GM15510 (cell line): ENCODE data around the gene RPH3AL.

Experiments
- POLR2A ChIP-seq: IDR thresholded peaks from 3 replicates; pipeline ENCODE4 v1.6.1; 2011; ENCODE audit warnings: borderline replicate concordance; ENCODE audit not compliant: insufficient read length; ENCODE audit errors: extremely low read depth

The RPH3AL gene

DNA sequence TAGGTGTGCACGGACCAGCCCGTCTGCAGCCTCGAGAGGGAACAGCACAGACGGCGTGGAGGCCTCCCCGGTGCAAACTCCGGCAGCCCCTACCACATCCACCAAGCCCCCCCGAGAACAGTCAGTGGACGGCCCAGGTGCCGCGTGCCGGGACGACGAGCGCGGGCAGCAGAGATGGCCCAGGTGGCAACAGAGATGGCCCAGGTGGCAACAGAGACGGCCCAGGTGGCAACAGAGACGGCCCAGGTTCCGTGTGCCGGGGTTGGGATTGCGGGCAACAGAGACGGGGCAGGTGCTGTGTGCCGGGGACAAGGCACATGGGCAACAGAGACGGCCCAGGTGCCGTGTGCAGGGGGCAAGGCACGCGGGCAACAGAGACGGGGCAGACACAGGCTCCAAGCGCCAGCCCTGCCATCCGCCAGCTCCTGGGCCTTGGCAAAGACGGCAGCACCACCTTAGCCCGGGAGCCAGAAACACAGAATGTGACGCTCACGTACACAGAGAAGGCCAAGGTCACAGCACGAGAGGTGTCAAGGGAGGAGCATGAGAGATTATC, 31.1 kb downstream of the RPH3AL start:
- no peak for TF ChIP-seq POLR2A

DNA sequence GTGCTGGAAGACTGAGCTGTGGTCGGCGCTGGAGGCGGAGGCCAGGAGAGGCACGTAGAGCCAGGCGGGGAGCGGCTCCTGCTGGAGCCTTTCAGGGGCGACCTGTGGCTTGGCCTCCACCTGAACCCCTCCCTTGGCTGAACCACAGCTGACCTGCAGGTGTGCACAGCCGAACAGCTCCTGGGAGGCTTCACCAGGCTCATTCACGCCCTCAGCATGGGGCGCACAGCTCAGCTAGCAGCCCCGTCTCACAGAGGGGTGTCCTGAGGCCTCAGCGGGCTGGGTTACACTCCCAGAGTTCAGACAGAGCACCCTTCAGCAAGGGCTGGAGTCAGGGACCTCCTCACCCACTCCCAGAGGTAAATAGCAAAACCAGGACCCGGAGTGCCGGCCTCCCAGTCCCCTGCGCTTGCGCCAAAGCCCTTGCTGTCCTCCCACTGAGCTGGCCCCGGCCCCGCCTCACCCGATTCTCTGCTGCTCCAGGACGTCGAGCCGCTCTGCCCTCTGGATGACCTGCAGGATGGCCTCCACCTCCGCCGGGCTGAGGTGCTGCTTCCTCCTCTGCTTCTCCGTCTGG, 31.7 kb downstream of the RPH3AL start:
- TF ChIP-seq POLR2A = no peak

DNA sequence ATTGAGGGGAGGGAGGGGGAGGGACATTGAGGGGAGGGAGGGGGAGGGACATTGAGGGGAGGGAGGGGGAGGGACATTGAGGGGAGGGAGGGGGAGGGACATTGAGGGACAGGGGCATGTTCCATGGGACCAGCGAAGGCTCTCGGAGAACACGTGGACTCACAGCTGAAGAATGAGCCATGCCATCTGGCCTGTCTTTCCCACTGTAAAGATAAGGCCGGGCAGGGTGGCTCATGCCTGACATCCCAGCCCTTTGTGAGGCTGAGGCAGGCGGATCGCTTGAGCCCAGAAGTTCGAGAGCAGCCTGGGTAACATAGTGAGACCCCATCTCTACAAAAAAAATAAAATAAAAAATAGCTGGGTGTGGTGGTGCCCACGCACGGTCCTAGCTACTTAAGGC, 32.5 kb downstream of the RPH3AL start:
- TF ChIP-seq POLR2A = no peak

DNA sequence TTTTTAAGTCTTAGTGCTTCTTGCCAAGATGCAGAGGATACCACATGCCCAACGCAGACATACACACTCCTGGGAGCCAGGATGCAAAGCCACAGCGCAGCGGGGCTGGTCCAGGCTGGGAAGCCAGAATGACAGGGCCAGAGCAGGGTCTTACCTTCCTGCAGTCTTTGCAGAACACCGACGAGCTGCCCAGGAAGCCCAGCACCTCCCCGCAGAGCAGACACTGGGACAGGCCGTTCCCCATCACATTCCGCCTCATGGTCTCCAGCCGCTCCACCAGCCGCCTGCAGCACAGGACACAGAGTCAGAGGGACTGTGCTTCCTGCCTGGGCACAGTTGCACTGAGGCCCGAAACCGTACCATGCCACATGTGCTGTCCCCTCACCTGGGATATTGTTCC, 33.3 kb downstream of the RPH3AL start:
- no peak for TF ChIP-seq POLR2A

DNA sequence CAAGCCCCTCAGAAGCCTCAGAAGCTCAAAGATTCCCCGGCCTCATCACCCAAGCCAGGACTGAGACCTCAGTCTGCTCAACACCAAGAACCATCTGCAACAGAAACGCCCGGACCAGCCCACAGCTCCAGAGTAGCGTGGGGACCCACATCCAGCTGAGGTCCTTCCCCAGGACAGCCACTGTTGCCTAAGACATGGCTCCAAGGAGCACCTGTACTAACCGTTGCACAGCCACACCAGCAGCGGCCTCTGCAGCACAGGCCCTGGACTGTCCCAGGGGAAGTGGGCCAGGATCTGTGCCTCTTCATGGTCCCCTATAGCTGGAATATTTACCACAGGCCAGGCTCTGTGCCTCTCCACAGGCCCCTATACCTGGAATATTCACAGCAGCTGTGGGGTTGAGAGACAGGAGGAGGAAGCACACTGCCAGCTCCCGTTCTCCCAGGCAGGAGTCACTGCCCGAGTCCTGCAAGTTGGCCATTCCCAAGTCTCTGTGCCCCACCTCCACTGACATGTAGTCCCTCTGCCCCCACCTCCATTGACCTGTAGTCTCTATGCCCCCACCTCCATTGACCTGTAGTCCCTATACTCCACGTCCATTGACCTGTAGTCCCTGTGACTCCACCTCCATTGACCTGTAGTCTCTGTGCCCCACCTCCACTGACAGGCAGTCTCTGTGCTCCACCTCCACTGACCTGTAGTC, 38.5 kb downstream of the RPH3AL start:
- TF ChIP-seq POLR2A = no peak

DNA sequence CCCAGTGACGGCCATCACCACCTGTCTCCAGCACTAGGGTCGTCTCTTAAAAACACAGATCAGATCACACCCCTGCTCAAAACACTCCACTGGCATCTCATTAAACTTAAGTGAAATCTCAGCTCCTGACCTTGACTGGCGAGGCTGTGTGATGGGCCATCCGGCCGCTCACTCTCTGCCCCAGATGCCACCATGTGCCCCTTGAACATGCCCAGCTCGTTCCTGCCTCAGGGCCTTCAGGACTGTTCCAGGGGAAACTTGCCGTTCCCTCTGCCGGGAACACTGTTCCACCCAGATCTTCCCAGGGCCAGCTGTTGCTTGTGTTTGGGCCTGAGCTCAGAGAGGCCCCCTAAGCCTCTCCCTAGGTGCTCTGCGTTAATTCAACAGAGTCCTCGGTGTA, 39.4 kb downstream of the RPH3AL start:
- no peak for TF ChIP-seq POLR2A

DNA sequence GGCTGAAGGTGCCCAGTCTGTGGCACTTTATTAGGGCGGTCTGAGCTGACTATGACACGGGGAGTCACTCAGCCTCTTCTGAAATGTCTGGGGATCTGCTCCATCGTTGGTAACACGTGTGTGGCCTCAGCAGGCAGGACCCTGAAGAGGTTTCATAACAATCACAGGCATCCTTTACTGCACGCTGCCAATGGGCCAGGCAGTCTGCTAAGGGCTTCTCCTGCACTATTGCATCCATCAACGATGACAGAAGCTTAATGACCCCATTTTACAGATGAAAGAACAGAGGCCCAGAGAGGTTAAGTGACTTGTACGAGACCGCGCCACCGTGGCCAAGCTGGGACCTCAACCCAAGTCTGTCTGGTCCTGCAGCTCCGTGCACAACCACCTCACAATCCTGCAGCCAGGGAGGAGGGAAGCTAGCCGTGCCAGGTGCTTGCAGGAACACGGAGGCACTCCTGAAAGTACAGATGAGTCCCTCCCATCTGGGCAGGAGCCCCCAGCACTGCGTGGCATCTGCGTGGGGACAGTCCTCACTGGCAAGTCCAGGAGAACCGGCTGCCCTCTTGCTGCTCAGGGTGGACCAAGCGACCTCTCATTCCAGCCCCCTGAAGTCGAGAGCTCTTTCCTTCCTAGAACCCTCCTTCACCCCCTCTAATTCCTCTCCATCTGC, 40.0 kb downstream of the RPH3AL start:
- no peak for TF ChIP-seq POLR2A

DNA sequence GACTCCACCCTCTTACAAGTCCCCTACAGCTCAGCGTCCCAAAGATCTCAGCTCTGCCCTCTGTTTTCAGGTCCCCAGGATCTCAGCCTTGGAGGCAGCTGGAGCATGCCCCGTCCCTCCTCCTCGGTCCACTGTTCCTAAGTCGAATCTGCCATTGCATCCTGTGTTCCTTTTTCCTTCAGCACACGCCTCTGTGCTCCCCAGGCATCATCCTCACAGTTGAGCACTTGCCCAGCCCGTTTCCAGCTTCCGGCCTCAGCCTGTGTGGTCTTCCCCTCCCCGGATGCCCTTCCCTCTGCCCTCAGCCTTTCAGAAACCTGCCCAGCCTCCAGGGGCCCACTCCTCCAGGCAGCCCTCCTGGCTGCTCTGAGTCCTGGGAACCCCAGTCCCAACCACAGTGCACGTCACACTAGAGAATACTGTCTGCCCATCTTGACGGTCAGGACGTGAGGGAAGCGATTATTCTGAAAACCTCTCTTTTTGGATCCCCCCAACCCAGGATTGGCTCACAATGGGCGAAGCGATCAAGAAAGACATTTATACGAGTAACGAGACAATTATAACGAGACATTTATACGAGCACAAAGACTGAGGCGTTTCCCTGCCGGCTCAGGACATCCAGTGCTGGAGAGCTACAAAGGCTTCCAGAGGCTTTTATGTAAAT, 41.4 kb downstream of the RPH3AL start:
- no peak for TF ChIP-seq POLR2A

DNA sequence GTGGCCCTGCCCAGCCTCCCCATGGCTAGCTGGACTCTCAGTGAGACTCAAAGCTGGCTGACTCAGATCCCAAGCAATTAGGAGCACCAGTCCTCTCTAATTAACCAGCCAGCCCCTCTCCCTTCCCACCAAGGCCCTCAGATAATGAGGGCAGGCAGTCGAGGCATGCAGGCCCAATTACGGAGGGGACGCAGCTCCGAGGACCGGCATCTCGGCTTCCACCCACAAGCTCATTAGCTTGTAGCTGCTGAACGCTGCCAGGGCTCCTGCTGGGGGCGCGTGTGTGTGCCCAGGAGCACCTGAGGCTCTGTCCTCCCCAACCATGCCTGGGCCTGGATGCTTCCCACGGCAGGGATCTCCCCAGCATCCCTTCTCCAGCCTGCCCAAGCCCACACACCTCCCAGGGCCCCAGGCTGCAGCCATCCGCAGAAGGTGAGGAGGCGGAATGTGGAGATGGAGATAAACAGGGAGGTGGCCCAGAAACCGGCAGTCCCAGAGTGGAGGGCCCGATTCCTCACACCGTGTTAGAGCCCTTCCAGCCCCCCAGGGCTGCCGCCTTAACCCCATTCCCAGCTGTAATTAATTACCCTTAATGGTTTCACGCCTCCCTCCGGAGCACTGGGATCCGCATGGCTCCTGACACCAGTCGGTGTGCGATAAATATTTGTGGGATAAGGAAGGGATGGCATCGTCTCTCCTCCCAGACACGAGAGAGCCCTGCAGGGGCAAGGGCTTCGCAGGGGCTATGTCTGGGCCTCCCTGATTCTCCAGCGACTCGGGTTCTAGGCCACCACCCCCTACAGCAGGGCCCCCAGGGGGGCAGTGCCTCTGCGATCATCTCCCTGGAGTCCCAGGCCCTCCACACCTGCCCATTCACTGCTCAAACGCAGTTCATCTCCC, 42.2 kb downstream of the RPH3AL start:
- no peak for TF ChIP-seq POLR2A

DNA sequence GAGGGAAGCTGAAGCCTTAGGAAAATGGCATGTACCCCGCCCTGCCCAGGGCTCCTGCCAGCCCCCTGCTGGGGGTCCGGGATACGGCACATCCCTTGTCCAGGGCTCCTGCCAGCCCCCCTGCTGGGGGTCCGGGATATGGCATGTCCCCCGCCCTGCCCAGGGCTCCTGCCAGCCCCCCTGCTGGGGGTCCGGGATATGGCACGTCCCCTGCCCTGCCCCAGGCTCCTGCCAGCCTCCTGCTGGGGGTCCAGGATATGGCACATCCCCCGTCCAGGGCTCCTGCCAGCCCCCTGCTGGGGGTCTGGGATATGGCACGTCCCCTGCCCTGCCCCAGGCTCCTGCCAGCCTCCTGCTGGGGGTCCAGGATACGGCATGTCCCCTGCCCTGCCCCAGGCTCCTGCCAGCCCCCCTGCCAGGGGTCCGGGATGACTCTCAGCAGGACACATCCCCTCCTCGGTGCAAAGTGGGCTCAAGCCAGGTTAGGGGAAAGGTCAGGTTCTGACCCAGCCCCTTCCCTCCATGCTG, 43.2 kb downstream of the RPH3AL start:
- no peak for TF ChIP-seq POLR2A

DNA sequence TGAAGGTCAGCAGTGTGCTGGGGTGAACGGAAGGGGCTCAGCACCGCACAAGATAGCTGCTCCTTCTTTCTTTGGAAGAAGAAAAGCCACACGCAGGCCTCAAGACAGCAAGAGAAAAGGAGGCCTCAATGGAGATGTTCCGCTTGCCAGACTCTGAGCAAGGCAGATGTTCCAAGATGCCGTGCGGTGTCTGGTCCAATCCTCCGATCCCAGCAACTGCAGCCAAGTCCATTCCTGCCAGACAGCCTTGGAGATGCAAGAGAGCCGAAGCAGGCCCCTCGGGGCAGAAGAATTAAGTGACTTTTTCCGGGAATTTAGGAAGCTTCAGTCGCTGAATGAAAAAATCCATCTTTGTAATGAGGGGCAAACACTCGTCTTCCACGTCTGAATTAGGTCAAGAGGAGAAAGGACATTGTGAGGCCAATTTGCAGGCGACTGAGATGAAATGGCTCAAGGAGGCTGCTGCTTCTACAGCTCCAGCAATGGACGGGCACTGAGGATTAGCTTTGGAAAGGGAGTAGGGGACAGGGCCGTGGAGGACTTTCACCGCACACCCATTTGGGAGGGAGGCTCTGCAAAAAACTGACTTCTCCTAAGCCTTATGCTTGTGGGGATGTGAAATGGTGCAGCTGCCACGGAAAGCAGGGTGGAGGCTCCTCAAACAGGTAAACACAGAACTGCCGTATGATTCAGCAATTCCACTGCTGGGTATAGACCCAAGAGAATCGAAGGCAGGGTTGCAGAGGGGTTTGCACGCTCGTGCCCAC, 44.7 kb downstream of the RPH3AL start:
- TF ChIP-seq POLR2A = no peak

DNA sequence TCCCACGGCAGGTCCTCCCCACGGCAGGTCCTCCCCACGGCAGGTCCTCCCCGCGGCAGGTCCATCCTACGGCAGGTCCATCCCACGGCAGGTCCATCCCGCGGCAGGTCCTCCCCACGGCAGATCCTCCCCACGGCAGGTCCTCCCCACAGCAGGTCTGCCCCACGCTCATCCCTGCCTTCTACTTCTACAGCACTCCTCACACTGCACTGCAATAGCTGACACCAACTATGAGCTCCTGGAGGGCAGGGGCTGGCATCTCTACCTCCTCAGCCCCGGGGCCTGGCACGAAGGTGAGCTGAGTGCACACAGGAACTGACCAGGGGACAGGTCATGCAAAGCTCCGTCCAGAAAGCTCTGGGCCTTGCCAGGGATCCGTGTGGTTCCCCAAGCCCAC, 45.3 kb downstream of the RPH3AL start:
- TF ChIP-seq POLR2A = no peak

DNA sequence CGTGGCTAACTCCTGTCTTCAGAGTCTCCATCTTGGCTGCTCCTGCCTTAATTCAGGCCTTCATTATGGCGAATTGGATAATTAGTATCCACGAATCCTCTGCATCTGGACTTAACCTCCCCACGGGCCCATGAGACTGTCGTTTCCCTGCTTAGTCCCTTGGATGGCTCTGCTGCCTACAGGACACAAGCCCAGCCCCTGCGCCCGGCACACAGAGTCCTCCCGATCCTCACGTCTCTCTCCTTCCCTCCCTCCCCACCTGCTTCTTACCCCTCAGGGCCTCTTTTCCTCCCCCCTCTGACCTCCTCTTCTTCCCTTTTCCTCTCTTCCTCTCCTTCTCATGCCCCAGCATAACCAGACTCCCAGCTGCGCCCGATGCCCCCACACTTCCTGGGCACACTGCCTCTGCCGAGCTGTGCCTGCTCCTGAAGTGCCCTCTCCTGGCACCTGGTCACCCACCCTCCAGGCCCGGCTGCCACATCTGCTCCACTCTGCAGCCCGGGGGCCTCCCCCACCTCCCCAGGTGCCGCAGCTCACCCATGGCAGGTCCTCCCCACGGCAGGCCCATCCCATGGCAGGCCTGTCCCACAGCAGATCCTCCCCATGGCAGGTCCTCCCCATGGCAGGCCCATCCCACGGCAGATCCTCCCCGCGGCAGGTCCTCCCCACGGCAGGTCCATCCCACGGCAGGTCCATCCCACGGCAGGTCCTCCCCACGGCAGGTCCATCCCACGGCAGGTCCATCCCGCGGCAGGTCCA, 45.9 kb downstream of the RPH3AL start:
- TF ChIP-seq POLR2A = no peak

DNA sequence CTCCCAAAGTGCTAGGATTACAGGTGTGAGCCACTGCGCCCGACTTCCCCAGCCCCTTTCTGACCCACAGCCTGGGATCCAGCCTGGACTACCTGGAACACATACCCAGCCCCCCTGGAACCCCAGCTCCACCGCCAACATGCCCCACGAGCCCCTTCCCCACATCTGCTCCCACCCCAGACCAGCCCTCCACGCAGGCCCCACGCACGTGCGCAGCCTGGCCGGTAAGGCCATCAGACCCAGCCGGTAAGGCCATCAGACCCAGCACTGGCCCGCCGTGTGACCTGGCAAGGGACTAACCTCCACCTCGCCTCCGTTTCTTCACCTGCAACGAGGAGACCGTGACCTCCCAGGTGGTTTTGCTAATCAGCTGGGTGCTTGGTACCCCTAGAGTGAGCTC, 46.5 kb downstream of the RPH3AL start:
- no peak for TF ChIP-seq POLR2A
